GM06990 (cell line): ENCODE data around the gene THSD8.
A peak's percentile ranks its signal among the peaks of the same experiment; 100 is the strongest.

Experiments
- DNase-seq: peaks from one replicate; pipeline ENCODE4 v3.0.0-alpha.2; 2011; ENCODE audit not compliant: insufficient read length; ENCODE audit errors: extremely low read depth
- H3K27me3 ChIP-seq: replicated peaks from 2 replicates; pipeline ENCODE4 v1.6.0; 2011; ENCODE audit warnings: low read length; ENCODE audit not compliant: control insufficient read depth, insufficient read depth
- H3K36me3 ChIP-seq: 2 replicates; pipeline ENCODE4 v1.5.1; 2011; ENCODE audit warnings: low read length; ENCODE audit not compliant: control insufficient read depth, insufficient read depth
- H3K4me3 ChIP-seq: replicated peaks from 2 replicates; pipeline ENCODE4 v1.5.1; 2011; ENCODE audit warnings: low read depth, mild to moderate bottlenecking, control low read depth, low read length
- TF ChIP-seq, protein P1 (sequence below): IDR thresholded peaks from 2 replicates; pipeline ENCODE4 v1.5.1; 2011; ENCODE audit warnings: low read length, control low read depth, mild to moderate bottlenecking, inconsistent platforms; ENCODE audit not compliant: insufficient read depth, poor library complexity, severe bottlenecking

The THSD8 gene

GRCh38 chr19:12838886-12839756 is 37.3 kb downstream of the THSD8 start:
- Histone ChIP-seq H3K36me3 (no peaks in the 10 kb centered on the region), H3K27me3 (peaks cover 2% of the 10 kb centered on the region), H3K4me3 (peak overlapping the region; percentile 48)
- no peak for DNase-seq
- TF ChIP-seq, protein P1, sequence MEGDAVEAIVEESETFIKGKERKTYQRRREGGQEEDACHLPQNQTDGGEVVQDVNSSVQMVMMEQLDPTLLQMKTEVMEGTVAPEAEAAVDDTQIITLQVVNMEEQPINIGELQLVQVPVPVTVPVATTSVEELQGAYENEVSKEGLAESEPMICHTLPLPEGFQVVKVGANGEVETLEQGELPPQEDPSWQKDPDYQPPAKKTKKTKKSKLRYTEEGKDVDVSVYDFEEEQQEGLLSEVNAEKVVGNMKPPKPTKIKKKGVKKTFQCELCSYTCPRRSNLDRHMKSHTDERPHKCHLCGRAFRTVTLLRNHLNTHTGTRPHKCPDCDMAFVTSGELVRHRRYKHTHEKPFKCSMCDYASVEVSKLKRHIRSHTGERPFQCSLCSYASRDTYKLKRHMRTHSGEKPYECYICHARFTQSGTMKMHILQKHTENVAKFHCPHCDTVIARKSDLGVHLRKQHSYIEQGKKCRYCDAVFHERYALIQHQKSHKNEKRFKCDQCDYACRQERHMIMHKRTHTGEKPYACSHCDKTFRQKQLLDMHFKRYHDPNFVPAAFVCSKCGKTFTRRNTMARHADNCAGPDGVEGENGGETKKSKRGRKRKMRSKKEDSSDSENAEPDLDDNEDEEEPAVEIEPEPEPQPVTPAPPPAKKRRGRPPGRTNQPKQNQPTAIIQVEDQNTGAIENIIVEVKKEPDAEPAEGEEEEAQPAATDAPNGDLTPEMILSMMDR = no peak

DNA sequence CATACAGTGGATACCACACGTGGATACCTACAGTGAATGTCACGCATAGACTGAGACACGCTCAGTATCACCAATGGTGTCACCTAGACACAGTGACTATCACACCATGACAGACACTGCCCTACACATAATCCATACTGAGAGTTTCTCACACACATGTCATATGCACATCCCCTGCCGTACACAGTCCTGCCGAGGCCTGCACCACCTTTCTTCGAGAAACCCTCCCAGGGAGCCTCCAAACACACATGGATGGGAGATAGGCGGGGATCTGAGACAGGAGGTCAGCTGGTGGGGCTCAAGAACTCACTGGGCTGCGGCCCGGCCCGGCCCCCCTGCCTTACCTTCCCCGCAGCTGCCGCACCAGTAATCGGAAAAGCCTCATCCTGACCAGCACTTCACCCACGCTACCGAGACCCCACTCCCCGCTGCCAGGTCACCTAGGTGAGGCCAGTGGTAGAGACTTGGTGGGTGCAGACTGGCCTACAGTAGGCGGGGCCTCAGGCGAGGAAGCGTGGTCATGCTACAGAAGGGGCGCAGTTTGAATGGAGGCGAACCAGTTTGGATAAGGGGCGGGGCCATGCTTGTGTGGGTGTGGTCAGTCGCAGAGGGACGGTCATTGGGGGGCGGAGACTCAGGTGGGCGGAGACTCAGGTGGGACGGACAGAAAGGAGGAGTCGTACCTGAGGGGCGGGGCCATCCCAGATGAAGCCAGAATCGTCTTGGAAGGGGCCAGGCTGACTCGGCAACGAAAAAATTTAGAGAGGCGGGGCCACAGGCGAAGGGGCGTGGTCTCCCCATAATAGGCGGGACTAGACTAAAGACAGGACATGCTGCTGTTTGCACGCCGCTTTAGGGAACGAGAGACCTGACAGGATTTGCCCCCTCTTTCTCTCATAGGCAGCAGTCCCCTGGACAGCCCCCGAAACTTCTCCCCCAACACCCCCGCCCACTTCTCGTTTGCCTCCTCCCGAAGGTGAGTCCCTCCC is 38.5 kb downstream of the THSD8 start:
- H3K36me3 ChIP-seq = no peaks in the 10 kb centered on the region
- peaks cover under 1% of the 10 kb centered on the region for H3K27me3 ChIP-seq
- TF ChIP-seq, protein P1 = no peak
- no peak overlapping the region for H3K4me3 ChIP-seq
- DNase-seq = peak; percentile 77

GRCh38 chr19:12841094-12841493 is 39.2 kb downstream of the THSD8 start:
- peak; percentile 68 for DNase-seq
- no peaks in the 10 kb centered on the region for H3K36me3 ChIP-seq
- H3K4me3 ChIP-seq = no peak overlapping the region
- no peaks in the 10 kb centered on the region; the same call in none of the 2 replicates for H3K27me3 ChIP-seq
- TF ChIP-seq, protein P1 = no peak

GRCh38 chr19:12842511-12842910 is 40.6 kb downstream of the THSD8 start:
- TF ChIP-seq, protein P1 = no peak
- H3K36me3 ChIP-seq = no peaks in the 10 kb centered on the region
- no peak for DNase-seq
- H3K27me3 ChIP-seq = no peaks in the 10 kb centered on the region; the same call in none of the 2 replicates
- no peak overlapping the region for H3K4me3 ChIP-seq

DNA sequence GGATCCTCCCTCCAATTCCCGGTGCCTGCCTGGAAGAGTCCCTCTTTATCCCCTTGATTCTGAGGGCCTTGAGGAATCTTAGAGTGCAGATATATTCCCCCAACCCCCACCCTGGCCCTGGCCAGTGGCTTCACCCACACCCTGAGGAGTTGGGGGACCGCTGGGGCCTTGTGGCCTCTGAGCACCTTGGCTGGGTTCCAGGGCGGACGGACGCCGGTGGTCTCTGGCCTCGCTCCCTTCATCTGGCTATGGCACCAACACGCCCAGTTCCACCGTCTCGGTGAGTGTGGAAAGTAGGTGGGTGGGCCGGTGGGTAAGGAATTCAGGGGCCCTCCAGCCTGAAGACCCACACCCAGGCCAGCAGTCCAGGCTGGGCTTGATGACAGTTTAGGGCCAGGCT is 41.5 kb downstream of the THSD8 start:
- Histone ChIP-seq H3K36me3 (no peaks in the 10 kb centered on the region), H3K4me3 (no peak overlapping the region), H3K27me3 (no peaks in the 10 kb centered on the region; the same call in none of the 2 replicates)
- TF ChIP-seq, protein P1 = no peak
- DNase-seq = no peak
